Endothelial cell of umbilical vein (primary cell): ENCODE measurements around the gene KMT2B. TPM values are rescaled to one million over a fixed set of nuclear protein-coding genes. Genes with fewer than 3 reads are reported as not detected.
A peak's percentile ranks its signal among the peaks of the same experiment; 100 is the strongest.

Source experiments
- BruUV-seq: library from RNA; stranded (reverse); fragments of 400-500 nt; replicated peaks from 2 replicates; lab custom pipeline; 2021; lab: Mats Ljungman, UMichigan
- CTCF ChIA-PET: fragments of 300-600, 350-600 bp; sonication (Branson Sonifier 250); formaldehyde crosslinking; loops from one replicate; lab custom pipeline; 2021; ENCODE audit warnings: antibody characterized with exemption, inconsistent platforms; lab: Charles Lee
- POLR2A ChIA-PET: fragments of 300-600, 350-600 bp; sonication (Branson Sonifier 250); formaldehyde crosslinking; loops from one replicate; lab custom pipeline; 2021; ENCODE audit warnings: antibody characterized with exemption, inconsistent platforms; lab: Charles Lee
- DNase-seq: peaks from one replicate; pipeline ENCODE4 v3.0.0-alpha.2; 2011; ENCODE audit warnings: low read depth, low spot score
- FAIRE-seq: peaks from 2 replicates; lab custom pipeline; 2011; peaks lifted over from hg19 to GRCh38; lab: Jason Lieb, UNC
- H2AFZ ChIP-seq: 2 replicates; pipeline ENCODE4 v1.6.0; 2012; ENCODE audit warnings: low read depth, low read length, control low read depth, inconsistent platforms
- H3K27ac ChIP-seq: 2 replicates; pipeline ENCODE4 v1.5.1; 2011; ENCODE audit warnings: low read depth, mild to moderate bottlenecking, control low read depth, low read length, moderate library complexity; ENCODE audit not compliant: insufficient read depth
- H3K27me3 ChIP-seq, 2 experiments: 2 replicates each; pipeline versions ENCODE4 v1.6.0 to v1.6.1; 2011; ENCODE audit warnings: low read length in 2 of 2, mixed read lengths in 1 of 2; ENCODE audit not compliant: control insufficient read depth in 2 of 2, insufficient read depth in 2 of 2
- H3K36me3 ChIP-seq, 2 experiments: 2 replicates in 1 of 2; 3 replicates in 1 of 2; pipeline ENCODE4 v1.5.1; 2011; ENCODE audit warnings: low read length in 2 of 2, mild to moderate bottlenecking in 1 of 2, moderate library complexity in 1 of 2; ENCODE audit not compliant: control insufficient read depth in 2 of 2, insufficient read depth in 2 of 2; ENCODE audit errors: extremely low read depth in 1 of 2
- H3K4me1 ChIP-seq: 3 replicates; pipeline ENCODE4 v1.5.1; 2011; ENCODE audit warnings: mild to moderate bottlenecking, low read length; ENCODE audit not compliant: control insufficient read depth, insufficient read depth; ENCODE audit errors: extremely low read depth
- H3K4me2 ChIP-seq: 2 replicates; pipeline ENCODE4 v1.6.1; 2011; ENCODE audit warnings: low read length, control low read depth, mixed read lengths; ENCODE audit not compliant: insufficient read depth
- H3K4me3 ChIP-seq, 3 experiments: fragments of 200-600 bp in 1 of 3; sonication (generic), shearing (Covaris generic) in 1 of 3; replicated peaks in 1 of 3; 2 replicates each; pipeline ENCODE4 v1.5.1; 2011 to 2016; ENCODE audit warnings: control low read depth in 3 of 3, low read length in 3 of 3, mild to moderate bottlenecking in 2 of 3, inconsistent platforms in 1 of 3, low read depth in 1 of 3, moderate library complexity in 1 of 3; ENCODE audit not compliant: insufficient read depth in 1 of 3
- H3K79me2 ChIP-seq: 2 replicates; pipeline ENCODE4 v1.6.0; 2012; ENCODE audit warnings: low read length, inconsistent platforms; ENCODE audit not compliant: control insufficient read depth, insufficient read depth
- H3K9ac ChIP-seq: replicated peaks from 2 replicates; pipeline ENCODE3; 2011; ENCODE audit warnings: low read length, control low read depth; ENCODE audit not compliant: insufficient read depth; ENCODE audit errors: extremely low read depth
- H3K9me1 ChIP-seq: replicated peaks from 3 replicates; pipeline ENCODE4 v1.6.0; 2011; ENCODE audit warnings: mild to moderate bottlenecking, low read length; ENCODE audit not compliant: control insufficient read depth, insufficient read depth; ENCODE audit errors: extremely low read depth
- H3K9me3 ChIP-seq: replicated peaks from 2 replicates; pipeline ENCODE4 v1.5.1; 2012; ENCODE audit warnings: low read length, inconsistent platforms; ENCODE audit not compliant: control insufficient read depth, insufficient read depth
- H4K20me1 ChIP-seq: replicated peaks from 2 replicates; pipeline ENCODE3; 2011; ENCODE audit warnings: mild to moderate bottlenecking, low read length; ENCODE audit not compliant: control insufficient read depth, insufficient read depth; ENCODE audit errors: extremely low read depth
- CTCF ChIP-seq, 2 donors: IDR thresholded peaks; 1 replicate in 1 of 2; 2 replicates in 1 of 2; pipeline ENCODE4 v1.5.1; 2011; ENCODE audit warnings: low read length in 2 of 2, mild to moderate bottlenecking in 2 of 2, moderate library complexity in 2 of 2, control low read depth in 1 of 2, inconsistent platforms in 1 of 2, low read depth in 1 of 2; ENCODE audit not compliant: insufficient read depth in 1 of 2; ENCODE audit errors: extremely low read depth in 1 of 2
- EZH2 ChIP-seq: IDR thresholded peaks from 2 replicates; pipeline ENCODE4 v1.6.1; 2012; ENCODE audit warnings: borderline replicate concordance, low read depth, mild to moderate bottlenecking, moderate library complexity, low read length, inconsistent platforms; ENCODE audit not compliant: severe bottlenecking
- FOS ChIP-seq: IDR thresholded peaks from 2 replicates; pipeline ENCODE4 v1.6.1; 2011; ENCODE audit warnings: mild to moderate bottlenecking, low read length, moderate library complexity, borderline replicate concordance; ENCODE audit not compliant: insufficient read depth
- GATA2 ChIP-seq: IDR thresholded peaks from 2 replicates; pipeline ENCODE4 v1.7.0; 2011; ENCODE audit warnings: low read depth, mild to moderate bottlenecking, moderate library complexity, mixed read lengths, low read length; ENCODE audit not compliant: insufficient read length, insufficient read depth
- JUN ChIP-seq: IDR thresholded peaks from 2 replicates; pipeline ENCODE4 v1.6.1; 2011; ENCODE audit warnings: borderline replicate concordance, low read depth; ENCODE audit not compliant: insufficient read length, insufficient read depth
- MAX ChIP-seq: IDR thresholded peaks from 2 replicates; pipeline ENCODE4 v1.6.1; 2011; ENCODE audit not compliant: insufficient read depth, insufficient read length
- MYC ChIP-seq: IDR thresholded peaks from one replicate; pipeline ENCODE4 v1.6.1; 2011; ENCODE audit warnings: mild to moderate bottlenecking, low read depth, low read length
- POLR2A ChIP-seq: IDR thresholded peaks from 2 replicates; pipeline ENCODE4 v1.6.1; 2012; ENCODE audit warnings: low read depth, mild to moderate bottlenecking, control low read depth, low read length
- POLR2AphosphoS5 ChIP-seq: IDR thresholded peaks from 2 replicates; pipeline ENCODE4 v1.6.1; 2012; ENCODE audit warnings: low read depth, mild to moderate bottlenecking, control low read depth, low read length, moderate library complexity; ENCODE audit not compliant: insufficient read depth
- dilution Hi-C: fragments of 300-500 bp; cut with MboI; formaldehyde crosslinking; loops from one replicate; pipeline ENCODE4 v1.15.0; 2019; ENCODE audit warnings: low sequenced_read_pairs; ENCODE audit not compliant: extremely low pct_ligation_motif_present
- intact Hi-C: fragments of 100-400 bp; cut with micrococcal nuclease; formaldehyde crosslinking; loops from one replicate; pipeline ENCODE4 v1.10.0; 2022
- polyA plus RNA-seq, 4 experiments: library from polyadenylated mRNA; depleted of rRNA in 3 of 4; stranded (reverse) in 3 of 4; unstranded in 1 of 4; fragments of >200 nt; gene quantifications; 2 replicates each; pipeline versions ENCODE4 v1.2.1 to v1.2.3, GENCODE V29; 2011 to 2012; ENCODE audit warnings: missing spikeins in 1 of 4
- total RNA-seq: library from RNA; stranded (reverse); gene quantifications from 2 replicates; pipeline ENCODE4 v1.2.3, GENCODE V29; 2021

KMT2B gene
- total and polyA plus RNA-seq, 2 donors (not counting 3 experiments of a cell fraction or from before 2014, with no cell fraction given), result 28.4 to 37.2 TPM

- Histone ChIP-seq H3K9me3 (no peaks in the 10 kb centered on the region), H3K36me3 (peaks cover 7 to 39% of the 10 kb centered on the region in 2 experiments), H3K27me3 (no peaks in the 10 kb centered on the region), H4K20me1 (no peaks in the 10 kb centered on the region), H3K27ac (no peak overlapping the region), H2AFZ (no peak overlapping the region), H3K4me3 (no peak overlapping the region), H3K79me2 (no peaks in the 10 kb centered on the region), H3K9me1 (no peaks in the 10 kb centered on the region), H3K9ac (no peak overlapping the region), H3K4me2 (no peak overlapping the region), H3K4me1 (peaks cover 11% of the 10 kb centered on the region)
- intact Hi-C loops, result no loop called here
- ChIA-PET POLR2A (no interaction called here), CTCF (interaction anchor here (1.0 kb wide), 1 partner anchor 10 kb away, joined by 3 read pairs; the partner anchor contains the start of gene LIN37)
- DNase-seq, result no peak
- TF ChIP-seq JUN (no peak), CTCF (IDR thresholded peaks at IDR 0.05; ENCODE audit: extremely low read depth in 1 of 2, insufficient read depth in 1 of 2, low read depth in 1 of 2, low read length in 2 of 2) (no peak), MYC (no peak), POLR2A (no peak)
- FAIRE-seq, result no peak
- TSS peak; percentile 68 for BruUV-seq
- dilution Hi-C loops, result no loop called here
Measured at GRCh38 chr19:35738021-35738886, 20.5 kb downstream of the KMT2B start.

GRCh38 chr19:35738887-35739229 is 21.1 kb downstream of the KMT2B start:
- intact Hi-C loops, result no loop called here
- TF ChIP-seq GATA2, result no peak
- TF ChIP-seq POLR2A, result no peak
- no peak for TF ChIP-seq CTCF (IDR thresholded peaks at IDR 0.05; ENCODE audit: extremely low read depth in 1 of 2, insufficient read depth in 1 of 2, low read depth in 1 of 2, low read length in 2 of 2)
- no peak for TF ChIP-seq EZH2
- no peak for TF ChIP-seq POLR2AphosphoS5
- TF ChIP-seq MAX, result no peak
- no peak for TF ChIP-seq JUN
- no peak for TF ChIP-seq MYC
- no peak for TF ChIP-seq FOS
- no peak for DNase-seq
- no peak overlapping the region for H3K27ac ChIP-seq
- no peak overlapping the region for H3K9ac ChIP-seq
- H3K27me3 ChIP-seq, result no peaks in the 10 kb centered on the region
- BruUV-seq, result no TSS peak
- POLR2A ChIA-PET, result no interaction called here
- peaks cover 7 to 38% of the 10 kb centered on the region in 2 experiments for H3K36me3 ChIP-seq
- no peaks in the 10 kb centered on the region for H3K9me1 ChIP-seq
- no peak overlapping the region for H3K4me2 ChIP-seq
- no peaks in the 10 kb centered on the region for H3K79me2 ChIP-seq
- no peak overlapping the region for H3K4me3 ChIP-seq
- no peaks in the 10 kb centered on the region for H4K20me1 ChIP-seq
- H2AFZ ChIP-seq, result no peak overlapping the region
- FAIRE-seq, result no peak
- dilution Hi-C loops, result no loop called here
- peaks cover 11% of the 10 kb centered on the region for H3K4me1 ChIP-seq
- CTCF ChIA-PET, result no interaction called here
- H3K9me3 ChIP-seq, result no peaks in the 10 kb centered on the region
